EL (cell line): Measurements from ENCODE around the gene SLC22A16.
"Not testable (repeated sequence)": the region's sequence is repeated elsewhere in the genome, so short reads cannot be mapped to it uniquely, and the experiment has no call there.

Source experiments
- DNase-seq: peaks from one replicate; pipeline ENCODE4 v3.0.0-alpha.2; 2016

SLC22A16 gene

GRCh38 chr6:110488606-110489190 is 12.3 kb upstream of the SLC22A16 start:
- no peak for DNase-seq

- DNase-seq = not testable (repeated sequence)
These were observed 11.6 kb upstream of the SLC22A16 start for GRCh38 chr6:110487968-110488381.

GRCh38 chr6:110486756-110487155 is 10.3 kb upstream of the SLC22A16 start:
- no peak for DNase-seq

GRCh38 chr6:110485491-110485890 is 9.1 kb upstream of the SLC22A16 start:
- DNase-seq = no peak

- DNase-seq = no peak
These were observed 7.9 kb upstream of the SLC22A16 start for GRCh38 chr6:110484321-110484720.

- no peak for DNase-seq
These were observed 6.5 kb upstream of the SLC22A16 start for GRCh38 chr6:110482774-110483400.

- DNase-seq = no peak
These were observed 4.7 kb upstream of the SLC22A16 start for GRCh38 chr6:110481081-110481480.

- no peak for DNase-seq
These were observed 1.3 kb downstream of the SLC22A16 start for GRCh38 chr6:110475066-110475653.

GRCh38 chr6:110474500-110474899 is 1.9 kb downstream of the SLC22A16 start:
- no peak for DNase-seq

- no peak for DNase-seq
These were observed 3.7 kb downstream of the SLC22A16 start for GRCh38 chr6:110472739-110473138.

- DNase-seq = no peak
These were observed 4.6 kb downstream of the SLC22A16 start for GRCh38 chr6:110471726-110472365.

- no peak for DNase-seq
These were observed 7.7 kb downstream of the SLC22A16 start for GRCh38 chr6:110468731-110469130.

GRCh38 chr6:110467566-110468140 is 8.8 kb downstream of the SLC22A16 start:
- no peak for DNase-seq

GRCh38 chr6:110462884-110463481 is 13.4 kb downstream of the SLC22A16 start:
- no peak for DNase-seq

- no peak for DNase-seq
These were observed 15.0 kb downstream of the SLC22A16 start for GRCh38 chr6:110461376-110461775.

- DNase-seq = no peak
These were observed 17.3 kb downstream of the SLC22A16 start for GRCh38 chr6:110459137-110459536.

GRCh38 chr6:110458476-110458875 is 17.9 kb downstream of the SLC22A16 start:
- DNase-seq = no peak

- peak; percentile 42 for DNase-seq
These were observed 18.7 kb downstream of the SLC22A16 start for GRCh38 chr6:110457567-110458175.

- peak; percentile 9 for DNase-seq
These were observed 19.7 kb downstream of the SLC22A16 start for GRCh38 chr6:110456694-110457093.

GRCh38 chr6:110449541-110449895 is 26.9 kb downstream of the SLC22A16 start:
- DNase-seq = no peak

- no peak for DNase-seq
These were observed 27.4 kb downstream of the SLC22A16 start for GRCh38 chr6:110448846-110449540.

- DNase-seq = no peak
These were observed 28.7 kb downstream of the SLC22A16 start for GRCh38 chr6:110447761-110448160.
